HepG2 (cell line): Measurements from ENCODE around the gene ABCA2. TPM values are rescaled to one million over a fixed set of nuclear protein-coding genes. Genes with fewer than 3 reads are reported as not detected.

Source experiments
- FOSL2 ChIP-seq: sonication (generic); formaldehyde crosslinking; IDR thresholded peaks from 2 replicates; pipeline ENCODE4 v1.4.0; 2020; ENCODE audit warnings: missing genetic modification reagents
- GTF3A ChIP-seq: sonication (generic); formaldehyde crosslinking; conservative IDR thresholded peaks from 2 replicates; pipeline ENCODE4 v1.4.0; 2020; ENCODE audit warnings: mild to moderate bottlenecking, missing genetic modification reagents
- HNF1B ChIP-seq: sonication (generic); formaldehyde crosslinking; IDR thresholded peaks from 2 replicates; pipeline ENCODE4 v1.5.1; 2020; ENCODE audit warnings: mild to moderate bottlenecking, moderate library complexity, missing genetic modification reagents
- MED13 ChIP-seq: sonication (generic); formaldehyde crosslinking; IDR thresholded peaks from 2 replicates; pipeline ENCODE4 v1.5.0; 2020; ENCODE audit warnings: missing genetic modification reagents
- MXI1 ChIP-seq: IDR thresholded peaks from 3 replicates; pipeline ENCODE4 v1.6.1; 2012; ENCODE audit warnings: low read depth, low read length, inconsistent platforms, borderline replicate concordance
- SMAD1 ChIP-seq: sonication (generic); formaldehyde crosslinking; IDR thresholded peaks from 2 replicates; pipeline ENCODE4 v1.4.0; 2020; ENCODE audit warnings: missing genetic modification reagents, low read depth, mild to moderate bottlenecking, borderline replicate concordance
- ZBTB7A ChIP-seq: sonication (generic); formaldehyde crosslinking; IDR thresholded peaks from 2 replicates; pipeline ENCODE4 v1.8.0; 2022; ENCODE audit warnings: mild to moderate bottlenecking, missing genetic modification reagents
- ZNF10 ChIP-seq: sonication (generic); formaldehyde crosslinking; IDR thresholded peaks from 2 replicates; pipeline ENCODE4 v1.4.0; 2020; ENCODE audit warnings: mild to moderate bottlenecking, low read depth, missing genetic modification reagents, borderline replicate concordance
- ZNF121 ChIP-seq: sonication (generic); formaldehyde crosslinking; IDR thresholded peaks from 2 replicates; pipeline ENCODE4 v1.5.0; 2020; ENCODE audit warnings: mild to moderate bottlenecking, missing genetic modification reagents
- ZNF30 ChIP-seq: sonication (generic); formaldehyde crosslinking; IDR thresholded peaks from 2 replicates; pipeline ENCODE4 v1.5.0; 2020; ENCODE audit warnings: mild to moderate bottlenecking, missing genetic modification reagents
- ZNF343 ChIP-seq: sonication (generic); formaldehyde crosslinking; IDR thresholded peaks from 2 replicates; pipeline ENCODE4 v1.4.0; 2020; ENCODE audit warnings: mild to moderate bottlenecking, missing genetic modification reagents
- ZNF367 ChIP-seq: sonication (generic); formaldehyde crosslinking; IDR thresholded peaks from 2 replicates; pipeline ENCODE4 v1.4.0; 2020; ENCODE audit warnings: missing genetic modification reagents, borderline replicate concordance
- ZNF543 ChIP-seq: sonication (generic); formaldehyde crosslinking; IDR thresholded peaks from 2 replicates; pipeline ENCODE4 v1.4.0; 2020; ENCODE audit warnings: mild to moderate bottlenecking, missing genetic modification reagents
- ZNF556 ChIP-seq: sonication (generic); formaldehyde crosslinking; IDR thresholded peaks from 2 replicates; pipeline ENCODE4 v1.4.0; 2020; ENCODE audit warnings: mild to moderate bottlenecking, missing genetic modification reagents, borderline replicate concordance
- ZNF558 ChIP-seq: sonication (generic); formaldehyde crosslinking; IDR thresholded peaks from 2 replicates; pipeline ENCODE4 v1.9.0; 2022; ENCODE audit warnings: mild to moderate bottlenecking, missing genetic modification reagents, borderline replicate concordance
- ZNF598 ChIP-seq: sonication (generic); formaldehyde crosslinking; IDR thresholded peaks from 2 replicates; pipeline ENCODE4 v1.5.1; 2020; ENCODE audit warnings: mild to moderate bottlenecking, missing genetic modification reagents, borderline replicate concordance
- ZNF660 ChIP-seq: sonication (generic); formaldehyde crosslinking; IDR thresholded peaks from 2 replicates; pipeline ENCODE4 v1.5.1; 2020; ENCODE audit warnings: mild to moderate bottlenecking, low read depth, missing genetic modification reagents, borderline replicate concordance
- ZNF691 ChIP-seq: sonication (generic); formaldehyde crosslinking; IDR thresholded peaks from 2 replicates; pipeline ENCODE4 v1.4.0; 2020; ENCODE audit warnings: missing genetic modification reagents, low read depth, mild to moderate bottlenecking, borderline replicate concordance
- ZSCAN25 ChIP-seq: sonication (generic); formaldehyde crosslinking; IDR thresholded peaks from 2 replicates; pipeline ENCODE4 v1.8.0; 2022; ENCODE audit warnings: mild to moderate bottlenecking, missing genetic modification reagents
- polyA plus RNA-seq, 8 experiments: library from polyadenylated mRNA; depleted of rRNA in 3 of 8; stranded (reverse) in 7 of 8; unstranded in 1 of 8; fragments of >200 nt; fragmentation: Illumina TruSeq in 4 of 8; extraction: Trizol in 4 of 8; gene quantifications; 2 replicates each; pipeline versions ENCODE4 v1.2.1 to v1.2.3, GENCODE V29; 2011 to 2016; ENCODE audit warnings: low read depth in 4 of 8, missing spikeins in 1 of 8, mixed read lengths in 1 of 8; ENCODE audit not compliant: insufficient read depth in 1 of 8
- total RNA-seq, 5 experiments: library from RNA; depleted of rRNA; stranded (reverse); fragments of >200 nt; fragmentation: Illumina TruSeq; extraction: Trizol; gene quantifications; 2 replicates each; pipeline ENCODE4 v1.2.3, GENCODE V29; 2016; ENCODE audit warnings: low read depth in 1 of 5
- TF ChIP-seq, protein P1 (sequence below): IDR thresholded peaks from 2 replicates; pipeline ENCODE4 v1.6.1; 2016; ENCODE audit warnings: low read depth, borderline replicate concordance
- TF ChIP-seq, protein P2 (sequence below): sonication (generic); formaldehyde crosslinking; IDR thresholded peaks from 2 replicates; pipeline ENCODE4 v1.4.0; 2020; ENCODE audit warnings: missing genetic modification reagents

ABCA2 gene
- total and polyA plus RNA-seq, 2 of the 13 experiments (the other 11 are each of a cell fraction or from before 2014, with no cell fraction given), result 2.9 to 19.2 TPM

DNA sequence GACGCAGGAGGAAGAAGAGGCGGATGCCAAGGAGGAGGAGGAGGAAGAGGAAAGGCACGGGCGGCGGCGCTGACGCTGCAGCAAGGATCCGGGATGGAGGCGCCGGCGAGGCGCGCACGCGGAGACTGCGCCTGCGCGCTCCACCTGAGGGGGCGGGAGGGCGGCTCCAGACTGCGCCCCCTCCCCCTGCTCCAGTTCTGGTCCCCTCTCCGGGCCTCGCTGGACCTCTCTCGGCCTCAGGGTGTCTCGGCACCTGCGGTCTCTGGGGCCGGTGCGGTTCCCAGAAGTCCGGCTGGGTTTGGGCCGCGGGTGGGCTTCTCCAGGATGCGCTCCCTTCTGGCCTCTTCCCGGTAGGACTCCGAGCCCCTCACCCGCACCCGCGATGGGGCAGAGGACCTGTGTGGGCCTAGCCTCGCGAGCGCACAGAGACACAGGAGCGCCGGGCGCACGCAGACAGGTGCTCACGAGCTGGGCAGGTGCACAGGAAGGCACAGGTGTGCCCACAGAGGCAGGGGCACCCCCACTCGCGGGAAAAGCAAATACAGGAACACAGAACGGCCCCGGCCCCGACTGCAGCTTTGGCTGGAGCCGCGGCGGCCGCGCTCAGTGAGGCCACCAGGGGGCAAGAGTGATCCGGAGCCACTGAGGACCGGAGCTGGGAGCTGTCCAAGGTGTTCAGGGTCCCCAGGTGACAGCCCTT, 18.2 kb upstream of the ABCA2 start, which contains the start of gene NPDC1 (continued):
- TF ChIP-seq, protein P1, sequence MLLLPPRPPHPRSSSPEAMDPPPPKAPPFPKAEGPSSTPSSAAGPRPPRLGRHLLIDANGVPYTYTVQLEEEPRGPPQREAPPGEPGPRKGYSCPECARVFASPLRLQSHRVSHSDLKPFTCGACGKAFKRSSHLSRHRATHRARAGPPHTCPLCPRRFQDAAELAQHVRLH (CRISPR knock-in tag), result peak; percentile 80; the same call in 1 of the 2 replicates
- TF ChIP-seq ZNF367 (CRISPR knock-in tag), result peak; percentile 38; the same call in 1 of the 2 replicates
- TF ChIP-seq ZNF556 (CRISPR knock-in tag), result no peak
- peak; percentile 74; the same call in 1 of the 2 replicates for TF ChIP-seq ZNF598
- TF ChIP-seq MED13, result peak; percentile 68; the same call in 1 of the 2 replicates
- peak; percentile 94; the same call in 1 of the 2 replicates for TF ChIP-seq ZNF558
- TF ChIP-seq SMAD1 (CRISPR knock-in tag), result no peak
- TF ChIP-seq, protein P2, sequence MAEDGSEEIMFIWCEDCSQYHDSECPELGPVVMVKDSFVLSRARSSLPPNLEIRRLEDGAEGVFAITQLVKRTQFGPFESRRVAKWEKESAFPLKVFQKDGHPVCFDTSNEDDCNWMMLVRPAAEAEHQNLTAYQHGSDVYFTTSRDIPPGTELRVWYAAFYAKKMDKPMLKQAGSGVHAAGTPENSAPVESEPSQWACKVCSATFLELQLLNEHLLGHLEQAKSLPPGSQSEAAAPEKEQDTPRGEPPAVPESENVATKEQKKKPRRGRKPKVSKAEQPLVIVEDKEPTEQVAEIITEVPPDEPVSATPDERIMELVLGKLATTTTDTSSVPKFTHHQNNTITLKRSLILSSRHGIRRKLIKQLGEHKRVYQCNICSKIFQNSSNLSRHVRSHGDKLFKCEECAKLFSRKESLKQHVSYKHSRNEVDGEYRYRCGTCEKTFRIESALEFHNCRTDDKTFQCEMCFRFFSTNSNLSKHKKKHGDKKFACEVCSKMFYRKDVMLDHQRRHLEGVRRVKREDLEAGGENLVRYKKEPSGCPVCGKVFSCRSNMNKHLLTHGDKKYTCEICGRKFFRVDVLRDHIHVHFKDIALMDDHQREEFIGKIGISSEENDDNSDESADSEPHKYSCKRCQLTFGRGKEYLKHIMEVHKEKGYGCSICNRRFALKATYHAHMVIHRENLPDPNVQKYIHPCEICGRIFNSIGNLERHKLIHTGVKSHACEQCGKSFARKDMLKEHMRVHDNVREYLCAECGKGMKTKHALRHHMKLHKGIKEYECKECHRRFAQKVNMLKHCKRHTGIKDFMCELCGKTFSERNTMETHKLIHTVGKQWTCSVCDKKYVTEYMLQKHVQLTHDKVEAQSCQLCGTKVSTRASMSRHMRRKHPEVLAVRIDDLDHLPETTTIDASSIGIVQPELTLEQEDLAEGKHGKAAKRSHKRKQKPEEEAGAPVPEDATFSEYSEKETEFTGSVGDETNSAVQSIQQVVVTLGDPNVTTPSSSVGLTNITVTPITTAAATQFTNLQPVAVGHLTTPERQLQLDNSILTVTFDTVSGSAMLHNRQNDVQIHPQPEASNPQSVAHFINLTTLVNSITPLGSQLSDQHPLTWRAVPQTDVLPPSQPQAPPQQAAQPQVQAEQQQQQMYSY (CRISPR knock-in tag), result 0 out of 2 replicates have a peak, but pooled peaks have one; percentile 44
- peak; percentile 48; the same call in 1 of the 2 replicates for TF ChIP-seq ZNF30 (CRISPR knock-in tag)
- TF ChIP-seq ZNF343 (CRISPR knock-in tag), result no peak
- no peak for TF ChIP-seq ZNF10 (CRISPR knock-in tag)
- TF ChIP-seq GTF3A (CRISPR knock-in tag), result no peak
- peak; percentile 57 for TF ChIP-seq ZBTB7A (CRISPR knock-in tag)
- no peak; the same call in 1 of the 2 replicates for TF ChIP-seq ZNF121 (CRISPR knock-in tag)
- TF ChIP-seq ZNF543 (CRISPR knock-in tag), result peak; percentile 65; the same call in 1 of the 2 replicates
- peak; percentile 59; the same call in 1 of the 2 replicates for TF ChIP-seq ZSCAN25 (CRISPR knock-in tag)
- TF ChIP-seq ZNF691 (CRISPR knock-in tag), result peak; percentile 87; the same call in 1 of the 2 replicates
- TF ChIP-seq FOSL2 (CRISPR knock-in tag), result peak; percentile 33; the same call in 1 of the 2 replicates
- peak; percentile 77 for TF ChIP-seq HNF1B
- TF ChIP-seq MXI1, result peak; percentile 64; the same call in 1 of the 3 replicates
- TF ChIP-seq ZNF660 (CRISPR knock-in tag), result no peak
